H1 (cell line): ENCODE measurements around the gene INCENP. TPM values are rescaled to one million over a fixed set of nuclear protein-coding genes. Genes with fewer than 3 reads are reported as not detected.

ENCODE experiments used
- CTCF ChIA-PET: fragments of 300-600 bp; sonication (Branson Sonifier 250); formaldehyde crosslinking; loops from one replicate; lab custom pipeline; 2021; ENCODE audit not compliant: partially characterized antibody; lab: Charles Lee
- POLR2A ChIA-PET: fragments of 300-600 bp; sonication (Branson Sonifier 250); formaldehyde crosslinking; loops from one replicate; lab custom pipeline; 2021; ENCODE audit warnings: inconsistent platforms; ENCODE audit not compliant: partially characterized antibody; lab: Charles Lee
- DNase-seq, 2 experiments: peaks; one replicate each; pipeline versions ENCODE4 v3.0.0 to v3.0.0-alpha.2; 2010 to 2022; ENCODE audit warnings: low spot score in 2 of 2, low read depth in 1 of 2, mixed read lengths in 1 of 2
- FAIRE-seq: peaks from 2 replicates; lab custom pipeline; 2011; peaks lifted over from hg19 to GRCh38; lab: Jason Lieb, UNC
- H2AFZ ChIP-seq: 2 replicates; pipeline ENCODE4 v1.8.1; 2012; ENCODE audit warnings: low read length, inconsistent platforms
- H2AK5ac ChIP-seq: 2 replicates; pipeline ENCODE4 v1.6.1; 2013; ENCODE audit warnings: low read depth, low read length
- H2BK120ac ChIP-seq: replicated peaks from 2 replicates; pipeline ENCODE3; 2013; ENCODE audit warnings: low read depth, low read length, inconsistent platforms
- H2BK12ac ChIP-seq: 2 replicates; pipeline ENCODE4 v1.6.1; 2013; ENCODE audit warnings: low read depth, low read length
- H2BK15ac ChIP-seq: 2 replicates; pipeline ENCODE4 v1.6.1; 2013; ENCODE audit warnings: low read length
- H2BK20ac ChIP-seq: 2 replicates; pipeline ENCODE4 v1.6.1; 2013; ENCODE audit warnings: low read length
- H2BK5ac ChIP-seq: 2 replicates; pipeline ENCODE4 v1.6.1; 2013; ENCODE audit warnings: low read depth, low read length
- H3K14ac ChIP-seq: 2 replicates; pipeline ENCODE4 v1.6.1; 2013; ENCODE audit warnings: inconsistent platforms; ENCODE audit not compliant: insufficient read length
- H3K18ac ChIP-seq: 2 replicates; pipeline ENCODE4 v1.6.1; 2013; ENCODE audit warnings: low read length; ENCODE audit errors: extremely low read depth
- H3K23ac ChIP-seq: 2 replicates; pipeline ENCODE4 v1.6.1; 2013; ENCODE audit warnings: inconsistent platforms; ENCODE audit not compliant: insufficient read length
- H3K23me2 ChIP-seq: 2 replicates; pipeline ENCODE4 v1.6.1; 2013; ENCODE audit warnings: low read depth, low read length
- H3K27ac ChIP-seq: 2 replicates; pipeline ENCODE4 v1.6.1; 2011; ENCODE audit warnings: low read depth, low read length, inconsistent platforms
- H3K27me3 ChIP-seq, 4 experiments: replicated peaks in 1 of 4; 1 replicate in 1 of 4; 2 replicates in 3 of 4; pipeline versions ENCODE4 v1.6.1 to v1.8.1; 2011 to 2013; ENCODE audit warnings: low read length in 3 of 4, mild to moderate bottlenecking in 3 of 4, inconsistent platforms in 2 of 4, mixed read lengths in 2 of 4, moderate library complexity in 1 of 4; ENCODE audit not compliant: control insufficient read depth in 3 of 4, insufficient read depth in 3 of 4; ENCODE audit errors: extremely low read depth in 1 of 4
- H3K36me3 ChIP-seq, 4 experiments: 2 replicates each; pipeline versions ENCODE4 v1.6.1 to v1.8.1; 2011 to 2013; ENCODE audit warnings: mild to moderate bottlenecking in 4 of 4, low read length in 3 of 4, moderate library complexity in 2 of 4, control low read depth in 1 of 4, inconsistent platforms in 1 of 4; ENCODE audit not compliant: insufficient read depth in 4 of 4, control insufficient read depth in 2 of 4
- H3K4ac ChIP-seq: replicated peaks from 2 replicates; pipeline ENCODE3; 2013; ENCODE audit warnings: low read length, low read depth, mixed read lengths, inconsistent platforms; ENCODE audit not compliant: insufficient read length
- H3K4me1 ChIP-seq, 4 experiments: replicated peaks in 1 of 4; 1 replicate in 1 of 4; 2 replicates in 3 of 4; pipeline versions ENCODE4 v1.6.1 to v1.8.1; 2011 to 2013; ENCODE audit warnings: low read length in 3 of 4, inconsistent platforms in 2 of 4, mixed read lengths in 1 of 4; ENCODE audit not compliant: insufficient read depth in 4 of 4, control insufficient read depth in 3 of 4
- H3K4me2 ChIP-seq, 2 experiments: 2 replicates each; pipeline versions ENCODE4 v1.6.1 to v1.8.1; 2011 to 2013; ENCODE audit warnings: low read depth in 2 of 2, low read length in 2 of 2, control low read depth in 1 of 2, inconsistent platforms in 1 of 2, mild to moderate bottlenecking in 1 of 2; ENCODE audit not compliant: insufficient read depth in 1 of 2
- H3K4me3 ChIP-seq, 4 experiments: fragments of 200-600, 300-600 bp in 1 of 4; sonication (generic), shearing (Covaris generic), sonication (Bioruptor Twin) in 1 of 4; 2 replicates each; pipeline versions ENCODE4 v1.5.1 to v1.8.1; 2011 to 2016; ENCODE audit warnings: low read length in 4 of 4, low read depth in 3 of 4, control low read depth in 2 of 4, inconsistent platforms in 2 of 4, mild to moderate bottlenecking in 2 of 4, mixed read lengths in 1 of 4, moderate library complexity in 1 of 4; ENCODE audit not compliant: insufficient read depth in 2 of 4; ENCODE audit errors: extremely low read depth in 1 of 4
- H3K56ac ChIP-seq: replicated peaks from 2 replicates; pipeline ENCODE3; 2013; ENCODE audit warnings: low read depth, mild to moderate bottlenecking, mixed read lengths, low read length, inconsistent platforms; ENCODE audit not compliant: insufficient read length
- H3K79me1 ChIP-seq: 2 replicates; pipeline ENCODE4 v1.6.1; 2013; ENCODE audit warnings: low read depth, low read length, control low read depth
- H3K79me2 ChIP-seq, 2 experiments: 2 replicates each; pipeline versions ENCODE4 v1.6.1 to v1.8.1; 2012 to 2013; ENCODE audit warnings: low read length in 2 of 2, mild to moderate bottlenecking in 2 of 2, inconsistent platforms in 1 of 2; ENCODE audit not compliant: insufficient read depth in 2 of 2, control insufficient read depth in 1 of 2
- H3K9ac ChIP-seq, 4 experiments: replicated peaks in 1 of 4; 1 replicate in 1 of 4; 2 replicates in 3 of 4; pipeline versions ENCODE4 v1.6.1 to v1.8.1; 2011 to 2013; ENCODE audit warnings: low read depth in 3 of 4, low read length in 3 of 4, control low read depth in 2 of 4, mild to moderate bottlenecking in 2 of 4, moderate library complexity in 2 of 4, inconsistent platforms in 1 of 4; ENCODE audit errors: extremely low read depth in 1 of 4
- H3K9me3 ChIP-seq, 2 experiments: 2 replicates each; pipeline versions ENCODE4 v1.6.1 to v1.8.1; 2012 to 2013; ENCODE audit warnings: mild to moderate bottlenecking in 2 of 2, moderate library complexity in 2 of 2, control low read depth in 1 of 2, inconsistent platforms in 1 of 2, low read depth in 1 of 2, low read length in 1 of 2, mixed read lengths in 1 of 2; ENCODE audit not compliant: insufficient read depth in 2 of 2
- H4K20me1 ChIP-seq, 2 experiments: replicated peaks in 1 of 2; 2 replicates each; pipeline versions ENCODE3 to v1.8.1; 2011 to 2013; ENCODE audit warnings: inconsistent platforms in 2 of 2, low read length in 2 of 2, mild to moderate bottlenecking in 1 of 2; ENCODE audit not compliant: insufficient read depth in 2 of 2, control insufficient read depth in 1 of 2
- H4K5ac ChIP-seq: 2 replicates; pipeline ENCODE4 v1.6.1; 2013; ENCODE audit warnings: low read length, low read depth, mixed read lengths, inconsistent platforms; ENCODE audit not compliant: insufficient read length
- H4K8ac ChIP-seq: 2 replicates; pipeline ENCODE4 v1.8.0; 2013; ENCODE audit warnings: mild to moderate bottlenecking, moderate library complexity, low read length, inconsistent platforms; ENCODE audit not compliant: insufficient read depth; ENCODE audit errors: extremely low read depth
- H4K91ac ChIP-seq: replicated peaks from 2 replicates; pipeline ENCODE3; 2013; ENCODE audit warnings: low read length, mixed read lengths, inconsistent platforms; ENCODE audit not compliant: insufficient read length
- CBX5 ChIP-seq: fragments of 300-800, 300-1000 bp; sonication (generic); IDR thresholded peaks from 2 replicates; pipeline ENCODE4 v1.7.1; 2016; ENCODE audit warnings: antibody characterized with exemption, low read length, low read depth
- CTCF ChIP-seq, 3 experiments: IDR thresholded peaks; 1 replicate in 2 of 3; 2 replicates in 1 of 3; pipeline versions ENCODE4 v1.5.1 to v1.6.1; 2011; ENCODE audit warnings: low read length in 3 of 3, mild to moderate bottlenecking in 3 of 3, inconsistent platforms in 2 of 3, low read depth in 1 of 3, moderate library complexity in 1 of 3; ENCODE audit not compliant: insufficient read depth in 1 of 3; ENCODE audit errors: control extremely low read depth in 1 of 3
- WGBS, 2 experiments: shearing (Covaris generic) in 1 of 2; methylation state at CpG; one replicate each; pipeline versions ENCODE4 v1.1.6 to v1.1.7; 2013 to 2015; ENCODE audit warnings: low lambda C conversion rate in 2 of 2, mixed read lengths in 2 of 2, inconsistent platforms in 1 of 2, low coverage in 1 of 2, missing lambda C conversion rate in 1 of 2; ENCODE audit not compliant: insufficient replicate concordance in 2 of 2, insufficient coverage in 1 of 2, insufficient read length in 1 of 2; ENCODE audit errors: extremely low coverage in 1 of 2, missing lambda C conversion rate in 1 of 2; 5-methylcytosine and 5-hydroxymethylcytosine counted together
- polyA plus RNA-seq, 7 experiments: library from polyadenylated mRNA; depleted of rRNA in 3 of 7; stranded (reverse) in 5 of 7; unstranded in 2 of 7; fragments of >200 nt in 5 of 7; fragments of 200-250 nt in 2 of 7; gene quantifications; 1 replicate in 5 of 7; 2 replicates in 1 of 7; 4 replicates in 1 of 7; pipeline versions ENCODE4 v1.2.1 to v1.2.3, GENCODE V29; 2011 to 2013; ENCODE audit warnings: missing spikeins in 2 of 7, mixed read lengths in 2 of 7
- total RNA-seq: library from RNA; stranded (reverse); fragmentation: NEBNext Ultra II Directional; extraction: Animal tissue kit (Norgen Biotek cat#: 25700); gene quantifications from 2 replicates; pipeline ENCODE4 v1.2.1, GENCODE V29; 2021

Gene INCENP
- total and polyA plus RNA-seq, 2 of the 8 experiments (the other 6 are each of a cell fraction or from before 2014, with no cell fraction given) = 25.4 to 132 TPM

GRCh38 chr11:62147545-62147944, 23.7 kb downstream of the INCENP start:
- H4K5ac ChIP-seq = no peak overlapping the region
- no peak overlapping the region for H2BK20ac ChIP-seq
- POLR2A ChIA-PET = interaction anchor here (1.3 kb wide), 1 partner anchor 333 kb away, joined by 4 read pairs; no protein-coding TSS in a partner anchor
- no peaks in the 10 kb centered on the region; the same call in 1 of the 2 replicates for H3K79me1 ChIP-seq
- H2AFZ ChIP-seq = no peak overlapping the region
- no peak for DNase-seq
- H3K4ac ChIP-seq = no peak overlapping the region
- H3K4me3 ChIP-seq = no peak overlapping the region
- no peak overlapping the region for H2BK120ac ChIP-seq
- no peak overlapping the region for H4K8ac ChIP-seq
- no peaks in the 10 kb centered on the region for H3K79me2 ChIP-seq
- H3K4me2 ChIP-seq = no peak overlapping the region
- H3K18ac ChIP-seq = no peak overlapping the region
- H2BK12ac ChIP-seq = no peak overlapping the region
- H3K27me3 ChIP-seq = no peaks in the 10 kb centered on the region
- no peaks in the 10 kb centered on the region for H3K4me1 ChIP-seq
- no peak overlapping the region for H2AK5ac ChIP-seq
- CTCF ChIA-PET = interaction anchor here (0.9 to 2.2 kb wide), 13 partner anchors 10 to 250 kb away, joined by 3 to 7 read pairs (median 4); partner anchors contain the start of gene SCGB2A2
- no peak overlapping the region for H4K91ac ChIP-seq
- no peak overlapping the region for H3K23ac ChIP-seq
- peaks cover 34 to 87% (median 66%) of the 10 kb centered on the region in 4 experiments for H3K36me3 ChIP-seq
- H3K27ac ChIP-seq = no peak overlapping the region
- H2BK5ac ChIP-seq = no peak overlapping the region
- H3K14ac ChIP-seq = no peak overlapping the region
- 96% methylated on average over 12 of the region's 12 CpGs; no CpG with 5 or more reads in 1 of the 2 experiments for WGBS, 2 experiments
- TF ChIP-seq CBX5 (no peak), CTCF (IDR thresholded peaks at IDR 0.05; ENCODE audit: control extremely low read depth in 1 of 3, insufficient read depth in 1 of 3, low read depth in 1 of 3, low read length in 3 of 3) (peak; percentile 3 to 27 (median 19); a peak in 3 of 4 replicates)
- TF ChIP-seq, all 59 proteins: peak for 1
- Histone ChIP-seq H4K20me1 (peaks cover 0 to 19% of the 10 kb centered on the region in 2 experiments), H3K23me2 (no peaks in the 10 kb centered on the region), H3K9ac (no peak overlapping the region), H2BK15ac (no peak overlapping the region), H3K56ac (no peak overlapping the region), H3K9me3 (no peaks in the 10 kb centered on the region)
- no peak for FAIRE-seq
